Activated CD8-positive, alpha-beta T cell treated with anti-CD3 and anti-CD28 coated beads for 36 hours (primary cell): Measurements from ENCODE around the gene JAK3. TPM values are rescaled to one million over a fixed set of nuclear protein-coding genes. Genes with fewer than 3 reads are reported as not detected.
A peak's percentile ranks its signal among the peaks of the same experiment; 100 is the strongest.

Experiments
- ATAC-seq: fragments of 200-7000 bp; cut with Tn5 transposase; one replicate; pipeline ENCODE4 v1.10.0; 2021; ENCODE audit warnings: mild to moderate bottlenecking, moderate library complexity
- CTCF ChIA-PET: fragments of 350-600 bp; sonication (Branson Sonifier 250); formaldehyde crosslinking; loops from one replicate; lab custom pipeline; 2021; ENCODE audit warnings: antibody characterized with exemption; lab: Charles Lee
- POLR2A ChIA-PET: fragments of 350-600 bp; sonication (Branson Sonifier 250); formaldehyde crosslinking; loops from one replicate; lab custom pipeline; 2021; ENCODE audit warnings: antibody characterized with exemption; lab: Charles Lee
- DNase-seq: peaks from one replicate; pipeline ENCODE4 v3.0.0-alpha.2; 2020
- H3K27ac Mint-ChIP-seq: one replicate; pipeline ENCODE4 v1.8.0; 2021; ENCODE audit warnings: mild to moderate bottlenecking, mixed read lengths
- H3K27me3 Mint-ChIP-seq: one replicate; pipeline ENCODE4 v1.8.0; 2021; ENCODE audit warnings: mixed read lengths
- H3K36me3 Mint-ChIP-seq: one replicate; pipeline ENCODE4 v1.8.0; 2021; ENCODE audit warnings: low read depth, mixed read lengths
- H3K4me1 Mint-ChIP-seq: one replicate; pipeline ENCODE4 v1.8.0; 2021; ENCODE audit warnings: low read depth, mixed read lengths
- H3K4me3 Mint-ChIP-seq: one replicate; pipeline ENCODE4 v1.8.0; 2021; ENCODE audit warnings: mild to moderate bottlenecking, moderate library complexity, mixed read lengths
- H3K9me3 Mint-ChIP-seq: one replicate; pipeline ENCODE4 v1.8.0; 2021; ENCODE audit warnings: mixed read lengths
- CTCF ChIP-seq: fragments of 200-600 bp; IDR thresholded peaks from one replicate; pipeline ENCODE4 v1.8.0; 2022; ENCODE audit warnings: antibody characterized with exemption, mild to moderate bottlenecking
- intact Hi-C: fragments of 100-400 bp; cut with micrococcal nuclease; formaldehyde crosslinking; loops from one replicate; pipeline ENCODE4 v1.10.0; 2022
- total RNA-seq, 2 experiments: library from RNA; stranded (reverse); gene quantifications; one replicate each; pipeline ENCODE4 v1.2.3, GENCODE V29; 2021

JAK3 gene
- total RNA-seq, 2 experiments from 2014 or later, result 120 to 126 TPM

- CTCF ChIA-PET, result interaction anchor here (0.9 to 1.1 kb wide), 2 partner anchors 57 to 64 kb away, joined by 3 to 4 read pairs; no protein-coding TSS in a partner anchor
Measured at GRCh38 chr19:17874758-17875135, 27.0 kb upstream of the JAK3 start.

GRCh38 chr19:17873786-17874757 is 26.3 kb upstream of the JAK3 start:
- ChIA-PET CTCF (interaction anchor here (0.9 to 4.8 kb wide), 3 partner anchors 14 to 64 kb away, joined by 4 to 55 read pairs (median 38); partner anchors contain the start of genes CCDC124 and RPL18A), POLR2A (interaction anchor here (6.5 kb wide), 1 partner anchor 12 kb away, joined by 122 read pairs; the partner anchor contains the start of gene RPL18A)
- DNase-seq, result peak; percentile 85
- H3K4me1 Mint-ChIP-seq, result peaks cover 10% of the 10 kb centered on the region
- no peaks in the 10 kb centered on the region for H3K27me3 Mint-ChIP-seq
- H3K36me3 Mint-ChIP-seq, result peaks cover 2% of the 10 kb centered on the region
- intact Hi-C loops, result loop anchor here (5.0 kb wide), 1 partner anchor 58 kb away; the partner anchor contains the start of gene CCDC124
- peak overlapping the region; percentile 34 for H3K27ac Mint-ChIP-seq
- peak overlapping the region; percentile 89 for H3K4me3 Mint-ChIP-seq
- no peak for TF ChIP-seq CTCF
- ATAC-seq, result peak; percentile 81
- no peaks in the 10 kb centered on the region for H3K9me3 Mint-ChIP-seq

More at GRCh38 chr19:17874758-17875135, 27.0 kb upstream of the JAK3 start:
- POLR2A ChIA-PET, result no interaction called here
- peaks cover 10% of the 10 kb centered on the region for H3K4me1 Mint-ChIP-seq
- H3K27ac Mint-ChIP-seq, result no peak overlapping the region
- no peak for DNase-seq
- H3K27me3 Mint-ChIP-seq, result no peaks in the 10 kb centered on the region
- TF ChIP-seq CTCF, result no peak
- H3K36me3 Mint-ChIP-seq, result peaks cover 2% of the 10 kb centered on the region
- H3K4me3 Mint-ChIP-seq, result no peak overlapping the region
- ATAC-seq, result no peak
- intact Hi-C loops, result loop anchor here (5.0 kb wide), 1 partner anchor 58 kb away; the partner anchor contains the start of gene CCDC124
- no peaks in the 10 kb centered on the region for H3K9me3 Mint-ChIP-seq

- intact Hi-C loops, result loop anchor here (5.0 kb wide), 1 partner anchor 60 kb away; the partner anchor contains the start of gene CCDC124
- Mint-ChIP-seq H3K27me3 (no peaks in the 10 kb centered on the region), H3K9me3 (no peaks in the 10 kb centered on the region), H3K27ac (peak overlapping the region; percentile 78), H3K36me3 (peaks cover 2% of the 10 kb centered on the region), H3K4me1 (peaks cover 10% of the 10 kb centered on the region), H3K4me3 (peak overlapping the region; percentile 89)
- no peak for TF ChIP-seq CTCF
- CTCF ChIA-PET, result interaction anchor here (2.8 to 4.8 kb wide), 4 partner anchors 13 to 66 kb away, joined by 9 to 55 read pairs (median 27); partner anchors contain the start of genes CCDC124 and RPL18A
- POLR2A ChIA-PET, result interaction anchor here (0.7 to 6.5 kb wide), 8 partner anchors 11 to 173 kb away, joined by 3 to 122 read pairs (median 4); partner anchors contain the start of genes CCDC124 and RPL18A
- ATAC-seq (peak; percentile 62), DNase-seq (peak; percentile 84)
Measured at GRCh38 chr19:17872251-17873001, 24.6 kb upstream of the JAK3 start.

- ATAC-seq, result peak; percentile 18
Measured at GRCh38 chr19:17871878-17872250, 24.1 kb upstream of the JAK3 start, which contains the start of gene SLC5A5. Gene SLC5A5 (plus strand): TSS chr19:17871945. CDS start chr19:17872320, 375 bp downstream.

More at GRCh38 chr19:17871878-17872250, 24.1 kb upstream of the JAK3 start, which contains the start of gene SLC5A5:
- peak; percentile 58 for DNase-seq
- ChIA-PET POLR2A (interaction anchor here (0.8 to 6.5 kb wide), 8 partner anchors 10 to 173 kb away, joined by 3 to 122 read pairs (median 4); partner anchors contain the start of genes CCDC124 and RPL18A), CTCF (interaction anchor here (1.4 to 4.8 kb wide), 6 partner anchors 12 to 78 kb away, joined by 3 to 55 read pairs (median 12); partner anchors contain the start of genes CCDC124 and RPL18A)
- no peak for TF ChIP-seq CTCF
- Mint-ChIP-seq H3K9me3 (no peaks in the 10 kb centered on the region), H3K4me3 (peak within 1 kb of the TSS; percentile 89), H3K27me3 (no peaks in the 10 kb centered on the region), H3K4me1 (peaks cover 10% of the 10 kb centered on the region), H3K36me3 (peaks cover 2% of the 10 kb centered on the region), H3K27ac (peak within 1 kb of the TSS; percentile 78)
- intact Hi-C loops, result loop anchor here (5.0 kb wide), 1 partner anchor 60 kb away; the partner anchor contains the start of gene CCDC124
